Neural progenitor cell (in vitro differentiated cells): ENCODE measurements around the gene CAMK1D. TPM values are rescaled to one million over a fixed set of nuclear protein-coding genes. Genes with fewer than 3 reads are reported as not detected.
"Not testable (repeated sequence)": the region's sequence is repeated elsewhere in the genome, so short reads cannot be mapped to it uniquely, and the experiment has no call there.

Experiments
- DNase-seq: peaks from one replicate; pipeline ENCODE4 v3.0.0-alpha.2; 2016; ENCODE audit warnings: low spot score
- H2AFZ ChIP-seq: fragments of 200-600 bp; sonication (generic); replicated peaks from 2 replicates; pipeline ENCODE4 v1.6.1; 2016; ENCODE audit warnings: antibody characterized with exemption
- H3F3A ChIP-seq: fragments of 200-600 bp; sonication (generic); 2 replicates; pipeline ENCODE4 v1.6.1; 2016; ENCODE audit warnings: antibody characterized with exemption, low read depth
- H3K27ac ChIP-seq: fragments of 200-600 bp; sonication (generic); 2 replicates; pipeline ENCODE4 v1.5.1; 2016; ENCODE audit warnings: mild to moderate bottlenecking
- H3K27me3 ChIP-seq: fragments of 200-600 bp; sonication (generic); 2 replicates; pipeline ENCODE4 v1.6.1; 2016; ENCODE audit warnings: mild to moderate bottlenecking, moderate library complexity
- H3K36me3 ChIP-seq: fragments of 200-600 bp; sonication (generic); 2 replicates; pipeline ENCODE4 v1.5.1; 2016
- H3K4me1 ChIP-seq: fragments of 200-600 bp; sonication (generic); 2 replicates; pipeline ENCODE4 v1.6.1; 2016; ENCODE audit warnings: mixed run types
- H3K4me2 ChIP-seq: fragments of 200-600 bp; sonication (generic); 2 replicates; pipeline ENCODE4 v1.6.1; 2016
- H3K4me3 ChIP-seq: fragments of 200-600 bp; sonication (generic); 2 replicates; pipeline ENCODE4 v1.5.1; 2016
- H3K79me2 ChIP-seq: fragments of 200-600 bp; sonication (generic); 2 replicates; pipeline ENCODE4 v1.6.1; 2016; ENCODE audit warnings: low read depth
- H3K9ac ChIP-seq: fragments of 200-600 bp; sonication (generic); 2 replicates; pipeline ENCODE4 v1.6.1; 2016
- H3K9me3 ChIP-seq: fragments of 200-600 bp; sonication (generic); 2 replicates; pipeline ENCODE4 v1.5.1; 2016; ENCODE audit warnings: low read depth
- H4K20me1 ChIP-seq: fragments of 200-600 bp; sonication (generic); 2 replicates; pipeline ENCODE4 v1.6.1; 2016; ENCODE audit warnings: low read depth
- H3K27ac Mint-ChIP-seq: 3 replicates; pipeline ENCODE4 v1.8.0; 2021; ENCODE audit warnings: mixed read lengths
- H3K27me3 Mint-ChIP-seq: 2 replicates; pipeline ENCODE4 v1.8.0; 2022; ENCODE audit warnings: low read depth, mild to moderate bottlenecking, inconsistent platforms, moderate library complexity, mixed read lengths; ENCODE audit not compliant: insufficient read depth
- H3K36me3 Mint-ChIP-seq: 3 replicates; pipeline ENCODE4 v1.8.0; 2021; ENCODE audit warnings: mixed read lengths
- H3K4me1 Mint-ChIP-seq: 3 replicates; pipeline ENCODE4 v1.8.0; 2021; ENCODE audit warnings: mixed read lengths
- H3K4me3 Mint-ChIP-seq: 3 replicates; pipeline ENCODE4 v1.8.0; 2021; ENCODE audit warnings: mild to moderate bottlenecking, moderate library complexity, mixed read lengths
- H3K9me3 Mint-ChIP-seq: 3 replicates; pipeline ENCODE4 v1.8.0; 2020; ENCODE audit warnings: mixed read lengths
- EZH2 ChIP-seq: fragments of 200-600 bp; sonication (generic); IDR thresholded peaks from 2 replicates; pipeline ENCODE4 v1.6.1; 2017; ENCODE audit warnings: antibody characterized with exemption, mild to moderate bottlenecking, moderate library complexity
- EZH2phosphoT487 ChIP-seq: fragments of 200-600 bp; sonication (generic); IDR thresholded peaks from 2 replicates; pipeline ENCODE4 v1.6.1; 2017; ENCODE audit warnings: antibody characterized with exemption
- total RNA-seq: library from RNA; depleted of rRNA; stranded (reverse); fragments of >200 nt; gene quantifications from 2 replicates; pipeline ENCODE4 v1.2.3, GENCODE V29; 2015; ENCODE audit warnings: low replicate concordance
- TF ChIP-seq, protein P1 (sequence below): fragments of 200-600 bp; sonication (generic); IDR thresholded peaks from 2 replicates; pipeline ENCODE4 v1.5.1; 2017; ENCODE audit warnings: antibody characterized with exemption, mild to moderate bottlenecking

The CAMK1D gene
- total RNA-seq, 1 donor from 2014 or later, result 7.6 TPM

DNA sequence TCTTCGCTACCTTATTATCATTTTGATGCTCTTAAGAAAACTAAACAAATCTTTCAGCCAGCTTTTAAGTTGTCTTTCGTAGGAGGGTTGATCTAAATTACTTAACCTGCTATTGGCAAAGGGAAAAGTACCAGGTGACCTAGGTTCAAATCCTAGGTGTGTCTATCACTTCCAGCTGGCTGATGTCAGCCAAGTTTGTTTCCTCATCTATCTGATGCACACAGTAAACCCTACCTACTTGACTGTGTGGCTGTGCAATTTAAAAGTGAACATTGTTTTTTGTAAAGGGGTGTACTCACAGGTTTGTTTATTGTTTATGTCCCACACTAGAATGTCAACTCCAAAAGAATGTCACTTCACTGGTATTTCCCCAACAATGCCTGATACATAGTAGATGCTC lies 21.9 kb upstream of the CAMK1D start:
- Histone ChIP-seq H2AFZ (no peak overlapping the region), H3K9me3 (no peaks in the 10 kb centered on the region), H3K79me2 (no peaks in the 10 kb centered on the region), H3F3A (peaks cover 2% of the 10 kb centered on the region), H3K4me3 (no peak overlapping the region), H3K27ac (no peak overlapping the region), H3K4me1 (no peaks in the 10 kb centered on the region), H3K9ac (no peak overlapping the region), H3K4me2 (no peak overlapping the region), H4K20me1 (no peaks in the 10 kb centered on the region), H3K27me3 (no peaks in the 10 kb centered on the region), H3K36me3 (no peaks in the 10 kb centered on the region)
- H3K27ac Mint-ChIP-seq, result no peak overlapping the region
- no peaks in the 10 kb centered on the region for H3K36me3 Mint-ChIP-seq
- no peaks in the 10 kb centered on the region for H3K9me3 Mint-ChIP-seq
- H3K4me3 Mint-ChIP-seq, result no peak overlapping the region
- no peak for DNase-seq
- no peak for TF ChIP-seq EZH2phosphoT487
- TF ChIP-seq, protein P1, sequence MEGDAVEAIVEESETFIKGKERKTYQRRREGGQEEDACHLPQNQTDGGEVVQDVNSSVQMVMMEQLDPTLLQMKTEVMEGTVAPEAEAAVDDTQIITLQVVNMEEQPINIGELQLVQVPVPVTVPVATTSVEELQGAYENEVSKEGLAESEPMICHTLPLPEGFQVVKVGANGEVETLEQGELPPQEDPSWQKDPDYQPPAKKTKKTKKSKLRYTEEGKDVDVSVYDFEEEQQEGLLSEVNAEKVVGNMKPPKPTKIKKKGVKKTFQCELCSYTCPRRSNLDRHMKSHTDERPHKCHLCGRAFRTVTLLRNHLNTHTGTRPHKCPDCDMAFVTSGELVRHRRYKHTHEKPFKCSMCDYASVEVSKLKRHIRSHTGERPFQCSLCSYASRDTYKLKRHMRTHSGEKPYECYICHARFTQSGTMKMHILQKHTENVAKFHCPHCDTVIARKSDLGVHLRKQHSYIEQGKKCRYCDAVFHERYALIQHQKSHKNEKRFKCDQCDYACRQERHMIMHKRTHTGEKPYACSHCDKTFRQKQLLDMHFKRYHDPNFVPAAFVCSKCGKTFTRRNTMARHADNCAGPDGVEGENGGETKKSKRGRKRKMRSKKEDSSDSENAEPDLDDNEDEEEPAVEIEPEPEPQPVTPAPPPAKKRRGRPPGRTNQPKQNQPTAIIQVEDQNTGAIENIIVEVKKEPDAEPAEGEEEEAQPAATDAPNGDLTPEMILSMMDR, result no peak
- no peak for TF ChIP-seq EZH2
- H3K4me1 Mint-ChIP-seq, result peaks cover 9% of the 10 kb centered on the region
- peaks cover 4% of the 10 kb centered on the region for H3K27me3 Mint-ChIP-seq

GRCh38 chr10:12328312-12328711 lies 21.0 kb upstream of the CAMK1D start:
- H3K4me3 Mint-ChIP-seq, H3K27me3 ChIP-seq, H4K20me1 ChIP-seq, H3K4me3 ChIP-seq, H3K27ac Mint-ChIP-seq, H3F3A ChIP-seq, H3K4me1 Mint-ChIP-seq, H3K4me1 ChIP-seq, H3K9me3 ChIP-seq, H3K27ac ChIP-seq, H3K36me3 Mint-ChIP-seq, H3K9me3 Mint-ChIP-seq, H3K36me3 ChIP-seq, H2AFZ ChIP-seq, DNase-seq, H3K79me2 ChIP-seq, H3K9ac ChIP-seq, H3K27me3 Mint-ChIP-seq, H3K4me2 ChIP-seq: not testable (repeated sequence)

DNA sequence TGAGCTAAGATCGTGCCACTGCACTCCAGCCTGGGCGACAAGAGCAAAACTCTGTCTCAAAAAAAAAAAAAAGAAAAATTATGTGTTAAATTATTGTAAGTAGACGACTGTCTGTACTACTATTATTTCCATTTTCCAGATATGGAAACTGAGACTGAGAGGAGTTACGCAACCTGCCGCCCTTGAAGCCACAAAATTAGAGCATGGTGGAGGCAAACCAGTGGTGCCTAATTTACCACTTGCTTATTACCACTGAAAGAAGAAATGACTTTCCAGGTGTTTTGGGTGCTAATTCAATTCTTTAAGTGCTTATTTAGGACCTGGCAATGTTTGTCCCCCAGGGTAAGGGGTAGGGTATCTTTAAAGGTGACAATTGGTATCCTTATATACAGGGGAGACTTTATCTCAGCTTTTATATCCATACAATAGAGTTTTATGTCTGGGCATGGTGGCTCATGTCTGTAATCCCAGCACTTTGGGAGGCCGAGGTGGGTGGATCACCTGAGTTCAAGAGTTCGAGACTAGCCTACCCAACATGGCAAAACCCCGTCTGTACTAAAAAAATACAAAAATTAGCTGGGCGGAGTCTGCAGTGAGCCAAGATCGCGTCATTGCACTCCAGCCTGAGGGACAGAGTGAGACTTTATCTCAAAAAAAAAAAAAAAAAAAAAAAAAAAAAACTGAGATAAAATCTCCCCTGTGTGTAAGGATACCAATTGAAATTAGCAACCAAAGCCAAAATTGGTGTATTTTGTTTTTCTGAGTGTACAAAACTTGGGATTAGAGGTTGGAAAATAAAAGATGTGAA lies 16.6 kb upstream of the CAMK1D start:
- Histone ChIP-seq H3K9ac (no peak overlapping the region), H3K36me3 (no peaks in the 10 kb centered on the region), H3K27ac (no peak overlapping the region), H3K4me3 (no peak overlapping the region), H2AFZ (no peak overlapping the region), H3K79me2 (no peaks in the 10 kb centered on the region), H3K27me3 (no peaks in the 10 kb centered on the region), H3K9me3 (no peaks in the 10 kb centered on the region), H4K20me1 (no peaks in the 10 kb centered on the region), H3K4me1 (no peaks in the 10 kb centered on the region), H3F3A (no peaks in the 10 kb centered on the region), H3K4me2 (no peak overlapping the region)
- DNase-seq, result no peak
- H3K4me1 Mint-ChIP-seq, result peaks cover 17% of the 10 kb centered on the region
- H3K27ac Mint-ChIP-seq, result no peak overlapping the region
- no peaks in the 10 kb centered on the region for H3K9me3 Mint-ChIP-seq
- no peak overlapping the region for H3K4me3 Mint-ChIP-seq
- H3K36me3 Mint-ChIP-seq, result no peaks in the 10 kb centered on the region
- peaks cover 5% of the 10 kb centered on the region for H3K27me3 Mint-ChIP-seq
- TF ChIP-seq, protein P1, result no peak
- no peak for TF ChIP-seq EZH2
- no peak for TF ChIP-seq EZH2phosphoT487

DNA sequence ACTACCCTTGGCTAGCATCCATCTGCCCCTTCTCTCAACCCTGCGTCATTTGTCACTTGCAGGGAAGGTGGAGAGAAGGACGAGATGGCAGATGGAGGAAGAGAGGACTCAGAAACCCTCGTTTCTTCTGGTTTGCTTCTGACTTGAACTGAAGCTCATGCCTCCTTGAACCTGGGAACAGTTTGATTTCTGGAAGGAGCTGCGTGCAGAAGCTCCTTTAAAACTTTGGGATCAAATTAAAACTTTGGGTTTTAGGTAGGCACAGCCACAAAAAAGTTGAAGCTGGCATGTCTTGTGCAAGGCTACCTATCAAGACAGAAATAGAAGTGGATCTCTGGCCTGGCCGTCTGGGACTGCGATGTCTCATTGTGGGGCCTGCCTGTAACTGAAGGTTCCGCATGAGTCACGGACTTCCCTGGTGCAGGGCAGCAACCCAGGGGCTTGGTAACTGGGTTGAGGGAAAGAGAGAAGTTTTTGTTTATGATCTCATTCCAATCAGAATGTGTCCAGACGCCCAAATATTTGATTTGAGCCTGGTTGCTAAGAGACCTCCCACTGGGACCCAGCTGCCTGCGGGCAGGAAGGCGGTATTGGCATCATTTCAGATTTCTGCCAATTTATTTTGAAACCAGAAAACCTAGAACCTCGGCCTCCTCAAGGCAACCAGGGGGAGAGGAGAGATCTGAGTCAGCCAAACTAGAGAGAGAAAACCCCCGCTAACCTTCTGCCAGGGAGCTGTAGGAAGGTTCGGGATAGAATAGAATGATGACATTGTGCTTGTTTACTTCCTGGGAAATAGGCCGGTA lies 15.8 kb upstream of the CAMK1D start:
- Mint-ChIP-seq H3K9me3 (no peaks in the 10 kb centered on the region), H3K4me1 (peaks cover 18% of the 10 kb centered on the region), H3K27ac (no peak overlapping the region), H3K36me3 (no peaks in the 10 kb centered on the region), H3K4me3 (no peak overlapping the region), H3K27me3 (peaks cover 5% of the 10 kb centered on the region)
- Histone ChIP-seq H3K27ac (no peak overlapping the region), H3K4me2 (no peak overlapping the region), H3F3A (no peaks in the 10 kb centered on the region), H3K4me1 (no peaks in the 10 kb centered on the region), H2AFZ (no peak overlapping the region), H3K9me3 (no peaks in the 10 kb centered on the region), H3K4me3 (no peak overlapping the region), H3K9ac (no peak overlapping the region), H3K36me3 (no peaks in the 10 kb centered on the region), H3K79me2 (no peaks in the 10 kb centered on the region), H4K20me1 (no peaks in the 10 kb centered on the region), H3K27me3 (no peaks in the 10 kb centered on the region)
- no peak for TF ChIP-seq EZH2phosphoT487
- TF ChIP-seq EZH2, result no peak
- TF ChIP-seq, protein P1, result no peak
- no peak for DNase-seq
